GM12875 (cell line): Measurements from ENCODE around the gene HDAC4.

Experiments used
- H3K4me3 ChIP-seq: one replicate; pipeline ENCODE4 v1.5.1; 2011; ENCODE audit warnings: low read depth, low read length, control low read depth
- TF ChIP-seq, protein P1 (sequence below): IDR thresholded peaks from 2 replicates; pipeline ENCODE4 v1.5.1; 2011; ENCODE audit warnings: low read depth, mild to moderate bottlenecking, control low read depth, inconsistent platforms, low read length, moderate library complexity, borderline replicate concordance; ENCODE audit not compliant: insufficient read depth

HDAC4 gene

DNA sequence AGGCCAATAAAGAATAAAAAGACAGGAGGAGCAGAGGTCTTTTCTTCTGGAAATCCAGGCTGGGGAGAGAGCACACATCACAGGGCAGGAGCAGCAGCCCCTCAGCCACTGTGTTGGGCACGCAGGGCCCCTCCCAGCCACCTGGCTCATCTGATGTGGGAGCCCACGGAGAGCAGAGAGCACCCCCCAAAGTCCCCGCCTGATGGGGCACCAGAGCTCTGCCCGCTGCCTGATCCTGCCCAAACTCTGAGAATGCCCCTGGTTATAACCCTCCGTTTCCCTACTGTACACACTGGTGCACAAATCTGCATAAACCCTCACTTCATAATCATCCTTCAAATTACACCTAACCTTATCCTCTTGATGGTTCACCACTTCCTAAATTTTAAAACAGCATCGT, 111.3 kb downstream of the HDAC4 start:
- TF ChIP-seq, protein P1, sequence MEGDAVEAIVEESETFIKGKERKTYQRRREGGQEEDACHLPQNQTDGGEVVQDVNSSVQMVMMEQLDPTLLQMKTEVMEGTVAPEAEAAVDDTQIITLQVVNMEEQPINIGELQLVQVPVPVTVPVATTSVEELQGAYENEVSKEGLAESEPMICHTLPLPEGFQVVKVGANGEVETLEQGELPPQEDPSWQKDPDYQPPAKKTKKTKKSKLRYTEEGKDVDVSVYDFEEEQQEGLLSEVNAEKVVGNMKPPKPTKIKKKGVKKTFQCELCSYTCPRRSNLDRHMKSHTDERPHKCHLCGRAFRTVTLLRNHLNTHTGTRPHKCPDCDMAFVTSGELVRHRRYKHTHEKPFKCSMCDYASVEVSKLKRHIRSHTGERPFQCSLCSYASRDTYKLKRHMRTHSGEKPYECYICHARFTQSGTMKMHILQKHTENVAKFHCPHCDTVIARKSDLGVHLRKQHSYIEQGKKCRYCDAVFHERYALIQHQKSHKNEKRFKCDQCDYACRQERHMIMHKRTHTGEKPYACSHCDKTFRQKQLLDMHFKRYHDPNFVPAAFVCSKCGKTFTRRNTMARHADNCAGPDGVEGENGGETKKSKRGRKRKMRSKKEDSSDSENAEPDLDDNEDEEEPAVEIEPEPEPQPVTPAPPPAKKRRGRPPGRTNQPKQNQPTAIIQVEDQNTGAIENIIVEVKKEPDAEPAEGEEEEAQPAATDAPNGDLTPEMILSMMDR, result no peak
- H3K4me3 ChIP-seq, result no peak overlapping the region

DNA sequence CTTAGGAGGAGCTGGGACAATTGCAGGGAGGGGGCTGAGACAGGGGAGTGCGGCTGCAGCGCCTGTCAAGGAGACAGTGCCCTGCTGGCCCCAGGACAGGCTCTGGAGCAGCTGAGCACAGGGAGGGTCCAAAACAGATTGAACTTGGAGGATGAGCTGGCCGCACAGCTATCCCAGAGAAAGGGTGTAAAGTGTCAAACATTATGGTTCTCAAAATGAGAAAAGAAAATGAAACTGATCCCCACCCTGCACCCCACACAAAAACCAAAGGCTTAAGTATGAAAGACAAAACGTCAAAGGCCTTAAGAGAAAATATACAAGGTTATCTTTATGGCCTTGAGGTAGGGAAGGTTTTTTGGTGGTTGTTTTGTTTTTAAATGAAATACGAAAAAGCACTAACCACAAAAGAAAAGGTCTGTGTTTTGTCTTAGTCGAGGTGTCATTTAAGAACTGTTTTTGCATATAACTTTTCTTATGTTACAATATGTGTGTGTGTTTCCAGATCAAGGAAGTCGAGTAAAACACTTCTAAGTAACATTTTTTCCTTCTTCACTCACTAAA, 111.8 kb downstream of the HDAC4 start:
- H3K4me3 ChIP-seq, result no peak overlapping the region
- TF ChIP-seq, protein P1, result no peak

DNA sequence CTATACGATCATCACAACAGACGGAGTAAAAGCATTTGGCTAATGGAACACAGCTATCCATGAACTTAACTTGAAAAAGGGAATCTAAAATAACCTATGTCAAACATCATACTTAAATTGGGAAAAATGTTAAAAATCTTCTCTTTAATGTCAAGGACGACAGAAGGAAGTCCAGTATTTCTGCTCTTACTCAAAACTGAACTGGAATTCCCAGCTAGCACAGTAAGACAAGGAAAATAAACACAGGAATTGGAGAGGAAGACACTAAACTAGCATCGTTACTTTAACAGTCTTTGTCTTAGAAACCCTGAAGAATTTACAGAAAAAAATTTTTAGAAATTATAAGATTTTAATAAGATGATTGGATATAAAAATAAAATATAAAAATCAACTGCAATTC, 112.6 kb downstream of the HDAC4 start:
- H3K4me3 ChIP-seq, result no peak overlapping the region
- TF ChIP-seq, protein P1, result no peak

DNA sequence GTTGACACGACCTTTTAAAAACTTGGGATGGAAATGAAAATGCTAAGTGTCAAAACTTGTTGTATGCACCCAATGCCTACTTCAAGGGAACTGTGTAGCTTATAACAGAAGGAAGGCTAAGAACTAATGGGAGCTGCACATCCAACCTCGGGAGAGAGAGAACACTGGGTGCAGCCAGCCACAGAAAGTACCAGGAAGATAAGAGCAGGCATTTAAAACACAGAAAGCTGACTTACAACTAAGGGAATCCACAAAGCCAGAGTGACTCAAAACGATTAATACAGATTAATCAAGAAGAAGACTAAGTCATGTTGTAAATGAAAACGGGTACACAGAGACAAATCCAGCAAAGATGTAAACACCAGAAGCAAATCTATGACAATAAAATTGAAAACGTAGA, 113.4 kb downstream of the HDAC4 start:
- TF ChIP-seq, protein P1, result no peak

DNA sequence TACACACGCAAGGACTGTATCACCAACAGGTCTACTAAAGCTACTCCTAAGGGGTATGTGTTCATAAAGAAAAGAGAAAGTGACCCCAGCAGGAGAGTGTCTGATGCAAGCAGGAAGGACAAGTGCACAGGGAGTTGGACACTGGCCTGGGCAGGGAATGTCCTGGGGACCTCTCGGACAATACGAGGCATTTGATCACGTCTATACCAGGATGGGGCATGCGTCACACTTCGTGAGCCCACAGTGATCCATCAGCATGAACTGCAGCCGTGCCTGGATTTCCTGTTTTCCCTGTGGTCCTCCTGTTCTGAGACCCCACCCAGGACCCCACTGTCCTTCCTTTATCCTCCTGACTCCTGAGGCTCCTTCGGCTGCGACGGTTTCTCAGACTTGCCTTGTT, 113.9 kb downstream of the HDAC4 start:
- H3K4me3 ChIP-seq, result no peak overlapping the region

More for the DNA sequence above, 113.4 kb downstream of the HDAC4 start:
- H3K4me3 ChIP-seq, result no peak overlapping the region

DNA sequence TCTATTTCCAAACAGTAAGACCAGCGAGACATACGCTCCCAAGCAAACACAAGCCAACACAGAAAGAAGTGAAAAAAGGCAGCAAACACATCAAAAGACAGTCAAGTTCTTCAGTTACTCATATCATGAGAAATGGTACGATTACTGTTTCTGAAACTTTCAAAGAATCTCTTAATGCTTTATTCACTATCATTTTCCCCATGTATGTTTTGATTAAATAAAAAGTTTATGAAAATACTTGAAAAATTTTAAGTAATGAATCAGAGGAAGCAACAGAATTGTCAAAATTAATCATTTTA, 114.9 kb downstream of the HDAC4 start:
- TF ChIP-seq, protein P1, result no peak
- no peak overlapping the region for H3K4me3 ChIP-seq

More for the DNA sequence above, 113.9 kb downstream of the HDAC4 start:
- TF ChIP-seq, protein P1, result no peak

DNA sequence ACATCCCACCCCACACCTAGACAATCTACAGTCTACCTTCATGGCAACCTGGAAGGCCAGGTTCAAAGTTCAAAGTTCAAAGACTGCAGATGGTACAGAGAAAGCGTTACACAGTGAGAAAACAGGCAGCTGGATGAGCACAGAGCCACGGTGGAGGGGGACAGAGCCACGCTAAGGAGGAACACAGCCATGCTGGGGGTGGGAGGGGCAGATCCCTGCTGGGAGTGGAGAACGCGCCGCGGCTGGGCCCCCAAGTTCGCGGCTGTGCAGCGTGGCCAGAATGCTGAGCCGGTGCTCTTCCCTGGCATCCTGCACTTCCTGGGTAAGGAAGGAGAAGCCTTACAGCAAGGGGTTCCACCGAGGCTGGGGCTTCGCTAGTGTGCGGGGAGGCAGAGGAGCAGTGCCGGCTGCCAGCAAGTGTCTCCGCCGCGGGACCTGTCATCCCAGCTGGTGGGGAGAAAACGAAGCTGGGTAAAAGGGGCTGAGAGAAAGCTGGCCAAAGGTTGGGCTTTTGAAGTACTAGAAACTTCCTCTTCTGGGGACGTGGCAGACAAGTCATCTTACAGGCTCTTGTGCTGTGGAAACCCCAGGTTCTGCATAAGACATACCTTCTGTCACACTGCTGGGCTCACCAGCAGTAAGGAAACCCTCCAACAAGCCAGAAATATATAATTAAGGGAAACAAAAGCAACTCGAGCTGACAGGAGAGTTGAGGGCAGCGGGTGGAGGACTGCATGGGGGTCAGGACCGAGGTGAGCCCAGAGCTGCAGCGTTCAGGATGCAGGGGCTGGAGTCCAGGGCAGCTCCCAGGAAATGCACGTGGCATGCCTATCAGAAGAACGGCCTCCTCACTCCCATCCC, 115.5 kb downstream of the HDAC4 start:
- TF ChIP-seq, protein P1, result no peak
- no peak overlapping the region for H3K4me3 ChIP-seq
